Limb (tissue), 2 donors: ENCODE results near the gene PDS5A.
"Not testable (repeated sequence)": the region's sequence is repeated elsewhere in the genome, so short reads cannot be mapped to it uniquely, and the experiment has no call there.

Experiments
- DNase-seq, 2 donors: peaks; one replicate each; pipeline ENCODE4 v3.0.0-alpha.2; 2016; ENCODE audit errors: extremely low spot score in 2 of 2

PDS5A gene

GRCh38 chr4:39840027-39840426 lies 137.7 kb downstream of the PDS5A start:
- no peak for DNase-seq

- not testable (repeated sequence) for DNase-seq
Measured at GRCh38 chr4:39838431-39838830, 139.3 kb downstream of the PDS5A start.

GRCh38 chr4:39834269-39834668 lies 143.4 kb downstream of the PDS5A start:
- no peak for DNase-seq

- DNase-seq, result no peak
Measured at GRCh38 chr4:39825741-39826231, 151.9 kb downstream of the PDS5A start.

- DNase-seq, result no peak
Measured at GRCh38 chr4:39825090-39825489, 152.6 kb downstream of the PDS5A start.

GRCh38 chr4:39823191-39823590 lies 154.5 kb downstream of the PDS5A start:
- DNase-seq, result no peak

GRCh38 chr4:39822662-39823061 lies 155.0 kb downstream of the PDS5A start:
- DNase-seq, result no peak

- DNase-seq, result no peak
Measured at GRCh38 chr4:39821951-39822350, 155.8 kb downstream of the PDS5A start.

- no peak for DNase-seq
Measured at GRCh38 chr4:39820186-39820585, 157.5 kb downstream of the PDS5A start.

GRCh38 chr4:39818646-39819045 lies 159.1 kb downstream of the PDS5A start:
- DNase-seq, result no peak

- DNase-seq, result no peak
Measured at GRCh38 chr4:39814403-39815185, 163.1 kb downstream of the PDS5A start.

- DNase-seq, result not testable (repeated sequence)
Measured at GRCh38 chr4:39813761-39814160, 163.9 kb downstream of the PDS5A start.

GRCh38 chr4:39813033-39813432 lies 164.7 kb downstream of the PDS5A start:
- DNase-seq, result not testable (repeated sequence)

- DNase-seq, result no peak
Measured at GRCh38 chr4:39812500-39812899, 165.2 kb downstream of the PDS5A start.

GRCh38 chr4:39808231-39808749 lies 169.4 kb downstream of the PDS5A start:
- no peak for DNase-seq

GRCh38 chr4:39802005-39802404 lies 175.7 kb downstream of the PDS5A start:
- DNase-seq, result no peak

GRCh38 chr4:39792976-39793375 lies 184.7 kb downstream of the PDS5A start:
- DNase-seq, result not testable (repeated sequence)

- no peak for DNase-seq
Measured at GRCh38 chr4:39792529-39792928, 185.2 kb downstream of the PDS5A start.

GRCh38 chr4:39792128-39792527 lies 185.6 kb downstream of the PDS5A start:
- no peak for DNase-seq

GRCh38 chr4:39786838-39787237 lies 190.9 kb downstream of the PDS5A start:
- DNase-seq, result no peak

GRCh38 chr4:39785083-39785482 lies 192.6 kb downstream of the PDS5A start:
- no peak for DNase-seq

GRCh38 chr4:39781988-39782387 lies 195.7 kb downstream of the PDS5A start:
- DNase-seq, result not testable (repeated sequence)
